ENCODE data around the gene ELOA2.
"Not testable (repeated sequence)": the region's sequence is repeated elsewhere in the genome, so short reads cannot be mapped to it uniquely, and the experiment has no call there.

DNA sequence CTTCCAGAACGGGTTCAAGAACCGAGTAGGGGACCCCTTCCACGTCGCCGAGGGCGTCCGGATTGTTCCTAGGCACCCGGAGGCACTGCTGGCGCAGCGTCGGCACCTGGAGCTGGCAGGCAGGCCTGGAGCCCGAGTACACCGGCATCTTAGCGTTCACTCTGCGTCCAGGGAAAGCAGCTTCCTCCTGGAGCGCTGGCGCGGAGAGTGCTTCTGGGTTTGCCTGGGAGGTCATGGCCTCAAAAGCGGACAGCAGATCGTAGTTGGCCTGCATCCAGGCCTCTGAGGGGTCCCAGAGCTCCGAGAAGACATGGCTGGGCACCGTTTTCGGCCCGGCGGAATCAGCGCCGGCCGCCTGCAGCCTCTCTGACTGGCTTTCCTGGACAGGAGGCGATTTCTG lies 6.7 kb downstream of the ELOA2 start:
- TF ChIP-seq, protein P1, sequence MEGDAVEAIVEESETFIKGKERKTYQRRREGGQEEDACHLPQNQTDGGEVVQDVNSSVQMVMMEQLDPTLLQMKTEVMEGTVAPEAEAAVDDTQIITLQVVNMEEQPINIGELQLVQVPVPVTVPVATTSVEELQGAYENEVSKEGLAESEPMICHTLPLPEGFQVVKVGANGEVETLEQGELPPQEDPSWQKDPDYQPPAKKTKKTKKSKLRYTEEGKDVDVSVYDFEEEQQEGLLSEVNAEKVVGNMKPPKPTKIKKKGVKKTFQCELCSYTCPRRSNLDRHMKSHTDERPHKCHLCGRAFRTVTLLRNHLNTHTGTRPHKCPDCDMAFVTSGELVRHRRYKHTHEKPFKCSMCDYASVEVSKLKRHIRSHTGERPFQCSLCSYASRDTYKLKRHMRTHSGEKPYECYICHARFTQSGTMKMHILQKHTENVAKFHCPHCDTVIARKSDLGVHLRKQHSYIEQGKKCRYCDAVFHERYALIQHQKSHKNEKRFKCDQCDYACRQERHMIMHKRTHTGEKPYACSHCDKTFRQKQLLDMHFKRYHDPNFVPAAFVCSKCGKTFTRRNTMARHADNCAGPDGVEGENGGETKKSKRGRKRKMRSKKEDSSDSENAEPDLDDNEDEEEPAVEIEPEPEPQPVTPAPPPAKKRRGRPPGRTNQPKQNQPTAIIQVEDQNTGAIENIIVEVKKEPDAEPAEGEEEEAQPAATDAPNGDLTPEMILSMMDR (IDR thresholded peaks at IDR 0.05) = not testable (repeated sequence)
- not testable (repeated sequence) for TF ChIP-seq EP300, POLR2A (IDR thresholded peaks at IDR 0.05)

Data from stomach (tissue), 4 donors.